PC-3 (cell line): Measurements from ENCODE around the gene AOPEP.

Experiments used
- CTCF ChIP-seq: fragments of 300-600 bp; sonication (generic); conservative IDR thresholded peaks from 2 replicates; pipeline ENCODE4 v1.5.1; 2017; ENCODE audit warnings: antibody characterized with exemption, low read depth, mild to moderate bottlenecking, low read length
- EZH2 ChIP-seq: fragments of 300-600 bp; sonication (generic); IDR thresholded peaks from one replicate; pipeline ENCODE4 v1.6.1; 2017; ENCODE audit warnings: antibody characterized with exemption, mild to moderate bottlenecking, low read length; ENCODE audit not compliant: unreplicated experiment

GRCh38 chr9:94900222-94901018, 173.9 kb downstream of the AOPEP start:
- TF ChIP-seq CTCF (no peak), EZH2 (no peak)
